PFSK-1 (cell line): ENCODE measurements around the gene WDFY3.

Source experiments
- FOXP2 ChIP-seq: optimal IDR thresholded peaks from 2 replicates; pipeline ENCODE3; 2011; ENCODE audit warnings: borderline replicate concordance, control low read depth, inconsistent platforms; ENCODE audit not compliant: insufficient read depth; ENCODE audit errors: extremely low read length, extremely low read depth
- POLR2AphosphoS5 ChIP-seq: IDR thresholded peaks from 2 replicates; pipeline ENCODE4 v1.6.1; 2012; ENCODE audit warnings: low read depth, mild to moderate bottlenecking, control low read depth, low read length, moderate library complexity
- SIN3A ChIP-seq: IDR thresholded peaks from 2 replicates; pipeline ENCODE4 v1.6.1; 2012; ENCODE audit warnings: mild to moderate bottlenecking, low read length, moderate library complexity, borderline replicate concordance; ENCODE audit not compliant: insufficient read depth
- TAF1 ChIP-seq: IDR thresholded peaks from 2 replicates; pipeline ENCODE4 v1.6.1; 2012; ENCODE audit warnings: low read length, control low read depth, borderline replicate concordance; ENCODE audit not compliant: insufficient read depth
- TF ChIP-seq, protein P1 (sequence below), 2 experiments: IDR thresholded peaks; 2 replicates each; pipeline versions ENCODE4 v1.6.1 to v1.8.0; 2011 to 2012; ENCODE audit warnings: low read depth in 2 of 2, low read length in 2 of 2, control low read depth in 1 of 2, inconsistent platforms in 1 of 2, mild to moderate bottlenecking in 1 of 2, moderate library complexity in 1 of 2; ENCODE audit not compliant: insufficient read depth in 1 of 2

WDFY3 gene

DNA sequence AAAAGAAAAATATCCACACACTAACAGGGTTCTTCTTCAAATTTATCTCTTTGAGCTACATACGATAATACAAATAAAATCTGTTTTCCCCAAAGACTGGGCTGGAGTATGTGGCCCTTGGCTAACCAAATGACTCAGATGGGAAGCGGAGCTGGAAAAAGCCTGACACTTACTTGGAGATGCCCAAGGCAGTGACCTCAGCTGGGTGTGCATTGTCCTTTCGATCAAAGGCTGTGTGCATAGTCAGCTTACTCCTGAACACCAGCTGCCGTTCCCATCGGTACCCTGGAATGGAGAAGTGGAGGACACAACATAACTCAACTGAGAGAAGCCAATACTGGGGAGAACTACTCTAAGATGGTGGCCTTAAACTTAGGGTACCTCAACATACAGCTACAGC is 288.5 kb downstream of the WDFY3 start:
- TF ChIP-seq TAF1, result no peak
- TF ChIP-seq FOXP2, result no peak
- no peak for TF ChIP-seq POLR2AphosphoS5
- TF ChIP-seq, protein P1, sequence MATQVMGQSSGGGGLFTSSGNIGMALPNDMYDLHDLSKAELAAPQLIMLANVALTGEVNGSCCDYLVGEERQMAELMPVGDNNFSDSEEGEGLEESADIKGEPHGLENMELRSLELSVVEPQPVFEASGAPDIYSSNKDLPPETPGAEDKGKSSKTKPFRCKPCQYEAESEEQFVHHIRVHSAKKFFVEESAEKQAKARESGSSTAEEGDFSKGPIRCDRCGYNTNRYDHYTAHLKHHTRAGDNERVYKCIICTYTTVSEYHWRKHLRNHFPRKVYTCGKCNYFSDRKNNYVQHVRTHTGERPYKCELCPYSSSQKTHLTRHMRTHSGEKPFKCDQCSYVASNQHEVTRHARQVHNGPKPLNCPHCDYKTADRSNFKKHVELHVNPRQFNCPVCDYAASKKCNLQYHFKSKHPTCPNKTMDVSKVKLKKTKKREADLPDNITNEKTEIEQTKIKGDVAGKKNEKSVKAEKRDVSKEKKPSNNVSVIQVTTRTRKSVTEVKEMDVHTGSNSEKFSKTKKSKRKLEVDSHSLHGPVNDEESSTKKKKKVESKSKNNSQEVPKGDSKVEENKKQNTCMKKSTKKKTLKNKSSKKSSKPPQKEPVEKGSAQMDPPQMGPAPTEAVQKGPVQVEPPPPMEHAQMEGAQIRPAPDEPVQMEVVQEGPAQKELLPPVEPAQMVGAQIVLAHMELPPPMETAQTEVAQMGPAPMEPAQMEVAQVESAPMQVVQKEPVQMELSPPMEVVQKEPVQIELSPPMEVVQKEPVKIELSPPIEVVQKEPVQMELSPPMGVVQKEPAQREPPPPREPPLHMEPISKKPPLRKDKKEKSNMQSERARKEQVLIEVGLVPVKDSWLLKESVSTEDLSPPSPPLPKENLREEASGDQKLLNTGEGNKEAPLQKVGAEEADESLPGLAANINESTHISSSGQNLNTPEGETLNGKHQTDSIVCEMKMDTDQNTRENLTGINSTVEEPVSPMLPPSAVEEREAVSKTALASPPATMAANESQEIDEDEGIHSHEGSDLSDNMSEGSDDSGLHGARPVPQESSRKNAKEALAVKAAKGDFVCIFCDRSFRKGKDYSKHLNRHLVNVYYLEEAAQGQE (IDR thresholded peaks at IDR 0.05; ENCODE audit: insufficient read depth in 1 of 2, low read depth in 2 of 2, low read length in 2 of 2), result no peak
- TF ChIP-seq SIN3A, result no peak

DNA sequence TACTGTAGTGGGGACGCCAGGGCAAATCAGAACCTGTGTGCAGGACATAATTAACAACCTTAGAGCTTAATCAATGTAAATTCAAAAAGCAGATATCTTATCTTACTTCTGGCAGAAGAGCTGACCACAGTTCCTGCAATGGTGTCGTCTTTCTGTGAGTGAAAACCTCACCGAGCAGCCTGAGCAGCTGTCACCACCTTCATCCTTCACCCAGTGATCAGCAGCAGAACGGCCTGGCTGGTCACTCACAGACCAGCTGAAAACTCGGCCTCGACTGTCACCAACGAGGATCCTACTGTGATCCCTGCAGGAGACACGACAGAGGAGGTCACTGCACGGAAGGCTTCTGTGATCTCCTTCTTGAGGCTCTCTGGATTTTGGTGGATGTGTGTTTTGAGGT is 289.4 kb downstream of the WDFY3 start:
- TF ChIP-seq POLR2AphosphoS5 (no peak), SIN3A (no peak), TAF1 (no peak), FOXP2 (no peak)
- TF ChIP-seq, protein P1 (IDR thresholded peaks at IDR 0.05; ENCODE audit: insufficient read depth in 1 of 2, low read depth in 2 of 2, low read length in 2 of 2), result no peak

DNA sequence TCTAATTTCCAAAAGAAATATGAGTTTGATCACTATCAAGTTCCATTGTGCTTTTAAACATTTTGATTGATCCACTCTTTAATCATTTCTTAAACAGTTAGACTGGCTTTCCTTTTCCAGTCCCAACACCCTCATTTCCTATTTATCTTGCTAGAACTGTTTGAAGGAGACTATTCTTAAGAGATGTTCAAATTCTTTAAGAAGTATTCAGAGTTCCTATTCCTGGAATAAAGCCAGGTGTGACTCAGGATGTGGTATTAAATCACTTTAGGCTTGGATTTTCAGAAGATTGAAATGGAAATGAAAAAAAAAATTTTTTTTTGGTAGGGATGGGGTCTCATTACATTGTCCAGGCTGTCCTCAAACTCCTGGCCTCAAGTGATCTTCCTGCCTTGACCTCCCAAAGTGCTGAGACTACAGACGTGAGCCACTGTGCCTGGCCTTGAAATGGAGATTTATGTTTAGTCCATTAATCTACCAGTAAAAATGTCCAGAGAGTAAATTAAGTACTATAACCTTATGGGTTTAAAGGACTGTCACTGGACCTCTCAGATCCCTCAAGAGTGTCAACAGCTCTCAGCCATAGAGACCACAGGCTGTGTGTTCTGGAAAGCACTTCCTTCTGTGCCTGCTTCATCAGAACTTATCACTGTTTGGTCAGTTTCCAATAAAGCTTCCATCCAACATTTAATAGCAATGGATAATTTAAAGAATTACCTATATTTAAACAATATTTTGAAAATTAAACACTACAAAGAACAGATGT is 292.8 kb downstream of the WDFY3 start:
- TF ChIP-seq SIN3A (no peak), TAF1 (no peak), POLR2AphosphoS5 (no peak), FOXP2 (no peak)
- TF ChIP-seq, protein P1 (IDR thresholded peaks at IDR 0.05; ENCODE audit: insufficient read depth in 1 of 2, low read depth in 2 of 2, low read length in 2 of 2), result no peak

DNA sequence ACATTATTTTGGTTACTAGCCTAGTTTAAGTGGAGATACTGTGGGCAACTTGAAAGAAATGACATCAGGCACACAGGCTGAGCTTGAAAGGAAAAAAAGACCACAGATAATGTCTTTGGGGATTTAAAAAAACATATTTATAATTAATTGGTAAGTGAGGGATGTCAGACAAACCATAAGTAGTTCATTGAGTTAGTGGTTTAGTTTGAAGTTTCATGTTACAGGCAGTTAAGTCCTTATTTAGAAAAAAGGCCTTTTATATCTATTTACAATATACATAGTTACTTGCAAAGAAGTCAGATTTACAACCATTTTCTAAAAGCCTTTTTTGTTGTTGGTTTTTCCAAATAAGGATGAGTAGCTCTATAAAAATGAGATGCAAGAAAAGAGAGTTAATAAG is 294.3 kb downstream of the WDFY3 start:
- no peak for TF ChIP-seq TAF1
- TF ChIP-seq, protein P1 (IDR thresholded peaks at IDR 0.05; ENCODE audit: insufficient read depth in 1 of 2, low read depth in 2 of 2, low read length in 2 of 2), result no peak
- no peak for TF ChIP-seq POLR2AphosphoS5
- TF ChIP-seq SIN3A, result no peak
- no peak for TF ChIP-seq FOXP2

DNA sequence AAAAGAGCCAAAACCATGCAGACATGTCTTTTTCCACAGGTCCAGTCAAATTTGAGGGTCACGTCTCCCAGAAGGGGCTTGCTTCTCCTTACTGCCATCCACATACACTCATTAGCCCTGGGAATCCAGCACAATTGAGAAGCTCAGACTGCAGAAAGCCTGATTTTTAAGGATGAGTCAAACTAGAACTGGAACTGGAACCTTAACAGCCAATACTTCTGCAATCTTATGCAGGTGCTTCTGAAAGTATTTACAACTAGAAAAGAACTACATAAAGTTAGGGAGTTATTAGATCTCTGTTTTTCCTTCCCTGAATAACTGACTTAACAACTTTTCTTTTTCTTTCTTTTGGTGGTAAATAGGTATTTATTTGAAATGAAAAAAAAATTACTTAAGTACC is 297.3 kb downstream of the WDFY3 start:
- TF ChIP-seq SIN3A (no peak), POLR2AphosphoS5 (no peak), FOXP2 (no peak)
- TF ChIP-seq, protein P1 (IDR thresholded peaks at IDR 0.05; ENCODE audit: insufficient read depth in 1 of 2, low read depth in 2 of 2, low read length in 2 of 2), result no peak
